Fibroblast of villous mesenchyme (primary cell): ENCODE data around the gene KIF2B. TPM values are rescaled to one million over a fixed set of nuclear protein-coding genes. Genes with fewer than 3 reads are reported as not detected.

Experiments used
- DNase-seq: peaks from one replicate; pipeline ENCODE4 v3.0.0-alpha.2; 2010; ENCODE audit warnings: low read depth
- H3K4me3 ChIP-seq: 2 replicates; pipeline ENCODE4 v1.5.1; 2011; ENCODE audit warnings: low read depth, mild to moderate bottlenecking, low read length
- CTCF ChIP-seq: IDR thresholded peaks from 2 replicates; pipeline ENCODE4 v1.5.1; 2012; ENCODE audit warnings: low read depth, mild to moderate bottlenecking, low read length; ENCODE audit not compliant: insufficient read depth
- total RNA-seq: library from RNA; depleted of rRNA; stranded (reverse); fragments of >200 nt; gene quantifications from 2 replicates; pipeline ENCODE4 v1.2.3, GENCODE V29; 2012

The KIF2B gene, protein sequence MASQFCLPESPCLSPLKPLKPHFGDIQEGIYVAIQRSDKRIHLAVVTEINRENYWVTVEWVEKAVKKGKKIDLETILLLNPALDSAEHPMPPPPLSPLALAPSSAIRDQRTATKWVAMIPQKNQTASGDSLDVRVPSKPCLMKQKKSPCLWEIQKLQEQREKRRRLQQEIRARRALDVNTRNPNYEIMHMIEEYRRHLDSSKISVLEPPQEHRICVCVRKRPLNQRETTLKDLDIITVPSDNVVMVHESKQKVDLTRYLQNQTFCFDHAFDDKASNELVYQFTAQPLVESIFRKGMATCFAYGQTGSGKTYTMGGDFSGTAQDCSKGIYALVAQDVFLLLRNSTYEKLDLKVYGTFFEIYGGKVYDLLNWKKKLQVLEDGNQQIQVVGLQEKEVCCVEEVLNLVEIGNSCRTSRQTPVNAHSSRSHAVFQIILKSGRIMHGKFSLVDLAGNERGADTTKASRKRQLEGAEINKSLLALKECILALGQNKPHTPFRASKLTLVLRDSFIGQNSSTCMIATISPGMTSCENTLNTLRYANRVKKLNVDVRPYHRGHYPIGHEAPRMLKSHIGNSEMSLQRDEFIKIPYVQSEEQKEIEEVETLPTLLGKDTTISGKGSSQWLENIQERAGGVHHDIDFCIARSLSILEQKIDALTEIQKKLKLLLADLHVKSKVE
- not detected in 2 replicates for total RNA-seq

DNA sequence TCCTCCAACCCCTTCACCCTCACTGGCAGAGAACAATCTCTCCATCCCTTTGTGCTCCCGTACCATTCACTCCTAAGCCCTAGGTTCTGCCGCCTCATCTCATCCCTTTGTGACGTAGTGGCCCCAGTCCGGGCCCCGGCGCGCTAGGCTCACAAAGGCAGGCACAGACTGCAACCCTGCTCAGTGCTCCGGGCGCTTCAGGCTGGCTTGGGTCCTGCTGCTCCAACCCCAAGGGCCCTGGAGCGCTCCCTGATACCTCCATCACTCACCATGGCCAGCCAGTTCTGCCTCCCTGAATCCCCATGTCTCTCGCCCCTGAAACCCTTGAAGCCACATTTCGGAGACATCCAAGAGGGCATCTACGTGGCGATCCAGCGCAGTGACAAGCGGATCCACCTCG is at the start of gene KIF2B:
Gene KIF2B, plus strand, starts transcription at position 164 of the 400 bp plus-strand sequence. Its CDS starts 107 bp downstream, at position 271.
- DNase-seq = no peak
- no peak for TF ChIP-seq CTCF
- H3K4me3 ChIP-seq = no peak within 1 kb of the TSS

DNA sequence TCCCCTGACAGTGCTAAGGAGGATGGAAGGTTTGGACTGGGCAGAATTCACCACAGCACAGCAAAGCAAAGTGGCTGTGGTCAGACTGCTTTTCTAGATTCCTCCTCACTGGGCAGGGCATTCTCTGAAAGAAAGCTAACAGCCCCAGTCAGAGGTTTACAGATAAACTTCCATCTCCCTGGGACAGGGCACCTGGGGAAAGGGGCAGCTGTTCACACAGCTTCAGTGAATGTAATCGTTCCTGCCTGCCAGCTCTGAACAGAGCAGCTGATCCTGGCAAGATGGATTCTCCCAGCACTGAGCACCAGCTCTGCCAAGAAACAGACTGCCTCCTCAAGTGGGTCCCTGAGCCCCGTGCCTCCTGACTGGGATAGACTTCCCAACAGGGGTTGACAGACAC is 42.4 kb upstream of the KIF2B start:
- no peak for DNase-seq
- TF ChIP-seq CTCF = no peak
- H3K4me3 ChIP-seq = no peak overlapping the region

DNA sequence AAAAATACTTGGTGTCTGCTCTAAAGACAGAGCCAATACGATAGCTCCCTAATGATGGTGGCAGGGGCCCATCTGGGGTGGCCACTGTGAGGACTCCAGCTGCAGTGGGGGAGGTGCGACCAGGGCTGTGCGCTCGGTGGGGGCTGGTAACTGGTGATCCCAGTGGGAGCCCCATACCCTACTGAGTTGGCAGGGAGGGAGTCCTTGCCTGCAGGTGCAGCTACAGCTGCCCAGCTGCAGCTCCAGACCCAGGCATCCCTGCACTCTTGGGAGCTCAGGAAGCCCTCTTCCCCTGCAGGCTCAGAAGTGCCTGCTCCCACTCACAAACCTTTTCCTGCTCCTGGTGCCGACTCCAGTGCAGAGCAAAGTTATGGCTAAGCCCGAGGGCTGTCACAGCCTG is 31.2 kb upstream of the KIF2B start:
- TF ChIP-seq CTCF = no peak
- no peak for DNase-seq
- H3K4me3 ChIP-seq = no peak overlapping the region

DNA sequence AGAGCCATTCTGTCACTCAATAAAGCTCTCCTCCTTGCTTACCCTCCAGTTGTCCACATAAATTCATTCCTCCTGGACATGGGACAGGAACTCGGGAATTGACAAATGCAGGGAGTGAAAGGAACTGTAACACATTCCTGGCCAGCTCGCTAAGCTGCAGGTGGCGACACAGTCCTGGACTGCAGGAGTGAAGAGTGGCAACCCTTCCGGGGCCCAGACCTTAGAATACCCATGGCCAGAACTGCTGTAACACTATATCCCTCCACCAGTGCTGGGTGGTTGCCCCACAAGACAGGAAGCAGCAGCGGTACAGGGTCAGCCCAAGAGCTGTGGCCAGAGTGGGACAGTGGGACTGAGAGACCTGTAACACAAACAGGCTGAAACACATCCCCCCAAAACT is 30.3 kb upstream of the KIF2B start:
- DNase-seq = no peak
- H3K4me3 ChIP-seq = no peak overlapping the region
- no peak for TF ChIP-seq CTCF

DNA sequence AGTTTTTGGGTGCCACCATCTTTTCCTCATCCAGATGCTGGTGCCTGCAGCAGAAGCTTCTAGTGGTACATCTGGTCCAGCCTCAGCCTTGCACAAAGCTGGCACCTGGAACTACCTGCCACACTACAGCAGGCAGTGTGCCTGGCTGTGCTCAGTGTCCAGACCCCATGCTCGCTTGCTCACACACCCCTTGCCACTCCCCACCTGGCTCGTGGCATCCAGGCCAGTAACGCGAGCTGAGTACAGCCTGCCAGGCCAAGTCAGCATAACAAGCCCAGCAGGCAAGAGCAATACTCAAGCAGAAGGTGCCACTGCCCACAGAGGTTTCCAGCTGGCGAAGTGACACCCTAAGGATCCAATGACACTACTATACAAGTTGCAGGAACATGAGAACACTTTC is 29.7 kb upstream of the KIF2B start:
- TF ChIP-seq CTCF = no peak
- H3K4me3 ChIP-seq = no peak overlapping the region
- no peak for DNase-seq

- no peak for TF ChIP-seq CTCF
- H3K4me3 ChIP-seq = no peak overlapping the region
- no peak for DNase-seq
Observed at GRCh38 chr17:53794875-53795274, 27.9 kb upstream of the KIF2B start.
